Parathyroid adenoma (tissue), 2 donors: ENCODE measurements around the gene CHCHD3.

Experiments used
- H2AFZ ChIP-seq: fragments of 300-600 bp; sonication (generic); one replicate; pipeline ENCODE4 v1.7.0; 2017; ENCODE audit warnings: antibody characterized with exemption, mild to moderate bottlenecking
- H3K27ac ChIP-seq: fragments of 300-600 bp; sonication (generic); one replicate; pipeline ENCODE4 v1.7.0; 2017
- H3K27me3 ChIP-seq: fragments of 300-600 bp; sonication (generic); one replicate; pipeline ENCODE4 v1.7.0; 2017; ENCODE audit warnings: low read length; ENCODE audit not compliant: control insufficient read depth, insufficient read depth
- H3K36me3 ChIP-seq: fragments of 300-600 bp; sonication (generic); one replicate; pipeline ENCODE4 v1.7.0; 2017; ENCODE audit warnings: low read length; ENCODE audit not compliant: control insufficient read depth, insufficient read depth
- H3K4me1 ChIP-seq: fragments of 300-600 bp; sonication (generic); one replicate; pipeline ENCODE4 v1.7.0; 2017; ENCODE audit warnings: control low read depth
- H3K4me2 ChIP-seq: fragments of 300-600 bp; sonication (generic); one replicate; pipeline ENCODE4 v1.7.0; 2017; ENCODE audit warnings: low read length
- H3K4me3 ChIP-seq: fragments of 300-600 bp; sonication (generic); one replicate; pipeline ENCODE4 v1.7.0; 2017; ENCODE audit warnings: low read depth, low read length
- H3K79me2 ChIP-seq: fragments of 300-600 bp; sonication (generic); one replicate; pipeline ENCODE4 v1.7.0; 2017; ENCODE audit warnings: control low read depth
- H3K9ac ChIP-seq: fragments of 300-600 bp; sonication (generic); one replicate; pipeline ENCODE4 v1.7.0; 2017; ENCODE audit warnings: mild to moderate bottlenecking
- H3K9me3 ChIP-seq: fragments of 300-600 bp; sonication (generic); one replicate; pipeline ENCODE4 v1.7.0; 2017; ENCODE audit warnings: low read length; ENCODE audit not compliant: control insufficient read depth
- TF ChIP-seq, protein P1 (sequence below): fragments of 300-600 bp; sonication (generic); IDR thresholded peaks from one replicate; pipeline ENCODE4 v1.7.0; 2017; ENCODE audit warnings: antibody characterized with exemption, mild to moderate bottlenecking
- donor health status: primary hyperparathyroidism.

CHCHD3 gene

GRCh38 chr7:132837529-132837928 lies 244.4 kb downstream of the CHCHD3 start:
- H3K27ac ChIP-seq = no peak overlapping the region
- H3K4me1 ChIP-seq = peaks cover 4% of the 10 kb centered on the region
- no peaks in the 10 kb centered on the region for H3K9me3 ChIP-seq

DNA sequence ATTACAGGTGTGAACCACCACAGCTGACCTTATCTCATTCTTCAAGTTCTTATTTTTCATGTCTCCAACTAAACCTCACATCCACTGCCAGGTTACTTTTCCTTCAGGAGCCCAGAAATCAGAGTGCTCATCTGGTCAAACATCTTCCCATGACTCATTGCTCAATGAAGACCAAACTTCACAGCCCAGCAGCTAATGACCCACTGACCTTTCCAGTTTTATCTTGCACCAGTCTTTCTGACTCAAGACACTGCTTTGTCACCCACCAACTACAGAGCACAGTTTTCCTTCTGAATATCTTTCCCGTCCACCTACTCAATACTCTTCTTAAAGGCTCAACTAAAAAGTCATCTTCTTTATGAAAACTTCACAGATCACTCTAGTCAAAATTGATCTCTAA lies 245.1 kb downstream of the CHCHD3 start:
- Histone ChIP-seq H3K9me3 (no peaks in the 10 kb centered on the region), H3K9ac (no peak overlapping the region), H3K4me2 (no peak overlapping the region), H2AFZ (no peak overlapping the region), H3K79me2 (no peaks in the 10 kb centered on the region), H3K27ac (no peak overlapping the region), H3K27me3 (no peaks in the 10 kb centered on the region), H3K4me3 (no peak overlapping the region), H3K4me1 (peaks cover 4% of the 10 kb centered on the region), H3K36me3 (no peaks in the 10 kb centered on the region)
- TF ChIP-seq, protein P1, sequence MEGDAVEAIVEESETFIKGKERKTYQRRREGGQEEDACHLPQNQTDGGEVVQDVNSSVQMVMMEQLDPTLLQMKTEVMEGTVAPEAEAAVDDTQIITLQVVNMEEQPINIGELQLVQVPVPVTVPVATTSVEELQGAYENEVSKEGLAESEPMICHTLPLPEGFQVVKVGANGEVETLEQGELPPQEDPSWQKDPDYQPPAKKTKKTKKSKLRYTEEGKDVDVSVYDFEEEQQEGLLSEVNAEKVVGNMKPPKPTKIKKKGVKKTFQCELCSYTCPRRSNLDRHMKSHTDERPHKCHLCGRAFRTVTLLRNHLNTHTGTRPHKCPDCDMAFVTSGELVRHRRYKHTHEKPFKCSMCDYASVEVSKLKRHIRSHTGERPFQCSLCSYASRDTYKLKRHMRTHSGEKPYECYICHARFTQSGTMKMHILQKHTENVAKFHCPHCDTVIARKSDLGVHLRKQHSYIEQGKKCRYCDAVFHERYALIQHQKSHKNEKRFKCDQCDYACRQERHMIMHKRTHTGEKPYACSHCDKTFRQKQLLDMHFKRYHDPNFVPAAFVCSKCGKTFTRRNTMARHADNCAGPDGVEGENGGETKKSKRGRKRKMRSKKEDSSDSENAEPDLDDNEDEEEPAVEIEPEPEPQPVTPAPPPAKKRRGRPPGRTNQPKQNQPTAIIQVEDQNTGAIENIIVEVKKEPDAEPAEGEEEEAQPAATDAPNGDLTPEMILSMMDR = no peak

More at GRCh38 chr7:132837529-132837928, 244.4 kb downstream of the CHCHD3 start:
- Histone ChIP-seq H3K36me3 (no peaks in the 10 kb centered on the region), H3K9ac (no peak overlapping the region), H2AFZ (no peak overlapping the region), H3K79me2 (no peaks in the 10 kb centered on the region), H3K4me3 (no peak overlapping the region), H3K27me3 (no peaks in the 10 kb centered on the region), H3K4me2 (no peak overlapping the region)
- TF ChIP-seq, protein P1 = no peak

- no peaks in the 10 kb centered on the region for H3K27me3 ChIP-seq
- no peak overlapping the region for H3K4me2 ChIP-seq
- no peaks in the 10 kb centered on the region for H3K4me1 ChIP-seq
- no peak overlapping the region for H3K27ac ChIP-seq
- H3K9ac ChIP-seq = no peak overlapping the region
- no peaks in the 10 kb centered on the region for H3K9me3 ChIP-seq
- H3K4me3 ChIP-seq = no peak overlapping the region
- H2AFZ ChIP-seq = no peak overlapping the region
- TF ChIP-seq, protein P1 = no peak
- no peaks in the 10 kb centered on the region for H3K79me2 ChIP-seq
- no peaks in the 10 kb centered on the region for H3K36me3 ChIP-seq
These were observed 250.9 kb downstream of the CHCHD3 start for GRCh38 chr7:132830941-132831340.

DNA sequence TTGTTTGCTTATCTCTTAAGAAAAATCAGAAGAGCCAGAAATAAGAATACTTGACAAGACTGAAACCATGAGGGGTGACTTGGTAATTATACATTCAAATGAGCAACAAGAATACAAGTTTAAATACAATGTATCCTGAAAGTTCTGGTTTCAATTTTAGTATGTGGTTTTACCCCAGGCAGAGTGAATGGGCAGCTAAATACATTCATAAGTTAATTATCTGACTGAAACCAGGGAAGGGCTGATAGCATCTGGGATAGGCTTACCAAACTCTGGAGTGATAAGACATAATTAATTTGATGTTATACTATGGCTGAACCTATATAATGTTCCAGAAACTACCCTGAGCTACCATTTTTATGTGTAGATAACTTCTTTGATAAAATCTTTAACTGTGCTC lies 253.4 kb downstream of the CHCHD3 start:
- no peaks in the 10 kb centered on the region for H3K27me3 ChIP-seq
- H3K4me2 ChIP-seq = no peak overlapping the region
- TF ChIP-seq, protein P1 = no peak
- H3K9ac ChIP-seq = no peak overlapping the region
- no peaks in the 10 kb centered on the region for H3K79me2 ChIP-seq
- H3K4me1 ChIP-seq = no peaks in the 10 kb centered on the region
- no peaks in the 10 kb centered on the region for H3K36me3 ChIP-seq
- no peak overlapping the region for H3K4me3 ChIP-seq
- H3K9me3 ChIP-seq = no peaks in the 10 kb centered on the region
- no peak overlapping the region for H3K27ac ChIP-seq
- H2AFZ ChIP-seq = no peak overlapping the region

DNA sequence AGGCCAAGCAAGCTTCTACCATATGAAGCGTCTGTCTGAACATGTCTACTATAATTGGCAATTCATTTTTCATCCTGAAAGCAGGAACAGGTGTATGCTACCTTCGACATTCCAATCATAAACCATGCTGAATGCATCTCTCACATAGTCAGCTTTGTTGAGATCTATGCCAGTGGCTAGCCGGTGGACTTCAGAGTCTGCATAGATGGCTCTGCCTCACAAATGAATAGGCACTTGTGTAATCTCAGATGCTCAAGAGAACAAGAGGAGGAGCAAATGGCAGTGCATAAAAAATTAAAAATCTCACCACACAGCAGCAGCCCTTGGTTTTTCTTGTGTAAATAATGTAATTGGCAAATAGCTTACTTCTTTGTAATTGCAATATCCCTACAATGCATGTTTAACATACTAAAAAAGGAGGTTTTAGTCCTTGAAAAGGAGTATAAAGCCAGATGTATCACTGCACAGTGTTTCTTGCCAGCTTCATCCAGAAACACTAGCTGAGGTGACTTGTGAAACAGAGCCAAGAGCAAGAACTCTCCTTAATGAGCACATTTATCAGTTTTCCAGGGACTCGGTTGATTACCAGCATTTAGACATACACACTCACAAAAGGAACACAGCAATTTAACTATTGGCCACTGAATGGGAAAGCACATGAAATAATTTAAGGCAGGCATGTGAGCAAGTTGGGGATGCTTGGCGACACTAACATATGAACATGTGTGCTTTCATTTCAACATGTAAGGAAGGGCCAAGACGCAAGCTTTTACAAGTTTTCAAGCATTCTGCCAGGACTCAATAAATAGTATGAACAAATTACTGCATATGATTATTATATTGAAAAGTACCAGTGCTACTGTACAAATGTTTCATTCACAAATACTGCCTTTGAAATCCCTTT lies 255.7 kb downstream of the CHCHD3 start:
- H2AFZ ChIP-seq = no peak overlapping the region
- no peaks in the 10 kb centered on the region for H3K9me3 ChIP-seq
- no peak overlapping the region for H3K27ac ChIP-seq
- no peaks in the 10 kb centered on the region for H3K4me1 ChIP-seq
- TF ChIP-seq, protein P1 = no peak
- no peak overlapping the region for H3K4me2 ChIP-seq
- H3K79me2 ChIP-seq = no peaks in the 10 kb centered on the region
- H3K27me3 ChIP-seq = no peaks in the 10 kb centered on the region
- no peak overlapping the region for H3K9ac ChIP-seq
- no peaks in the 10 kb centered on the region for H3K36me3 ChIP-seq
- no peak overlapping the region for H3K4me3 ChIP-seq
